ENCODE measurements around the gene ATOH7.
"Not testable (repeated sequence)": the region's sequence is repeated elsewhere in the genome, so short reads cannot be mapped to it uniquely, and the experiment has no call there.

The ATOH7 gene

DNA sequence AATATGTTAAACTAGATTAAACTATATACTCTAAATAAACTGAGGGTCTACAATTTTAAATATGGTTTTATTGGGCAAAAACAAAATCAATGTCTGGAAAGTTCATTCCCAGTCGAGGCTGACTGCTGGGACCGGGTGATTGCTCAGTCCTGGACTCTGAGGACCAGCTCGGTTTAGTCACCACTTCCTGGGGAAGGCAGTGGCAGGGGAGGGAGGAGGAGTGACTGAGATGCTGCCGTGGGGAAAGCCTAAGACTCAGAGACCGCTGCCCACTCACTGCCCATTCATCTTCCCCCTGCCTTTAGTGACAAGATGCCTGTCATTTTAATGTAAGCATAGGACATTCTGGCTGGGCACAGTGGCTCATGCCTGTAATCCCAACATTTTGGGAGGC is 29.0 kb downstream of the ATOH7 start:
- Histone ChIP-seq H3K9ac (ENCODE audit: low read depth, low read length) (no peak overlapping the region), H3K36me3 (ENCODE audit: control insufficient read depth, insufficient read depth, low read length) (no peaks in the 10 kb centered on the region), H3K27me3 (ENCODE audit: control insufficient read depth, insufficient read depth, low read length) (no peaks in the 10 kb centered on the region), H3K4me1 (ENCODE audit: control insufficient read depth, insufficient read depth, low read length) (no peaks in the 10 kb centered on the region), H3K9me3 (ENCODE audit: control insufficient read depth, insufficient read depth, low read length) (no peaks in the 10 kb centered on the region), H3K4me3 (ENCODE audit: low read depth, low read length) (no peak overlapping the region)

DNA sequence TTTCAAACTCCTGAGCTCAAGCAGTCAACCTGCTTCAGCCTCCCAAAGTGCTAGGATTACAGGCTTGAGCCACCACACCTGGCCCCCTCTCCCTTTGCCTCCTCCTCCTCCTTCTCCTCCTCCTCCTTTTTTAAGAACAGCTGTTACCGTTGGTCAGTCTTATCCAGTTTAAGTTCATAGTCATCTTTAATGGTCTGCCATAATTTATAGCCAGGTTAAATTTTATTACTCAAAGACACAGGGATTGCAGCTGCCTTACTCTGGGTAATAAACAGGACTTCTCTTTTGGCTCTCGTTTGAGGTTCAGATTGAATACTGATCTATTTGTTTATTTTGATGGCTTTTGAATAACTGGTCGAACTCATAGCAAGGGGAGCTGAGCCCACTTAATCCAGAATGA is 35.2 kb downstream of the ATOH7 start:
- H3K9ac ChIP-seq (ENCODE audit: low read depth, low read length), result no peak overlapping the region
- H3K27me3 ChIP-seq (ENCODE audit: control insufficient read depth, insufficient read depth, low read length), result no peaks in the 10 kb centered on the region
- H3K4me1 ChIP-seq (ENCODE audit: control insufficient read depth, insufficient read depth, low read length), result no peaks in the 10 kb centered on the region
- no peaks in the 10 kb centered on the region for H3K9me3 ChIP-seq (ENCODE audit: control insufficient read depth, insufficient read depth, low read length)
- no peak overlapping the region for H3K4me3 ChIP-seq (ENCODE audit: low read depth, low read length)
- H3K36me3 ChIP-seq (ENCODE audit: control insufficient read depth, insufficient read depth, low read length), result no peaks in the 10 kb centered on the region

DNA sequence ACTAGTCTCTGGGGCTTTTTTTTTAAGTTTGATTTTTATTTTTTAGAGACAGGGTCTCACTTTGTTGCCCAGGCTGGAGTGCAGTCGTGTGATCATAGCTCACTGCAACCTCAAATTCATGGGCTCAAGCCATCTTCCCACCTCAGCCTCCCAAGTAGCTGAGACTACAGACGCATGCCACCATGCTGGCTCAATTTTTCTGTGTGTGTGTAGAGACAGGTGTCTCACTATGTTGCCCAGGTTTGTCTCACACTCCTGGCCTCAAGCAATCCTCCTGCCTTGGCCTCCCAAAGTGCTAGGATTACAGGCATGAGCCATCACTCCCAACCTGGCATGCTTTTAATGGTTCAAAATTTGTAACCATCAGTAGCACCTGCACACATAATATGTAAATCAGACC is 36.1 kb downstream of the ATOH7 start:
- H3K27me3 ChIP-seq (ENCODE audit: control insufficient read depth, insufficient read depth, low read length); H3K9me3 ChIP-seq (ENCODE audit: control insufficient read depth, insufficient read depth, low read length); H3K4me3 ChIP-seq (ENCODE audit: low read depth, low read length); H3K4me1 ChIP-seq (ENCODE audit: control insufficient read depth, insufficient read depth, low read length); H3K36me3 ChIP-seq (ENCODE audit: control insufficient read depth, insufficient read depth, low read length); H3K9ac ChIP-seq (ENCODE audit: low read depth, low read length): not testable (repeated sequence)

DNA sequence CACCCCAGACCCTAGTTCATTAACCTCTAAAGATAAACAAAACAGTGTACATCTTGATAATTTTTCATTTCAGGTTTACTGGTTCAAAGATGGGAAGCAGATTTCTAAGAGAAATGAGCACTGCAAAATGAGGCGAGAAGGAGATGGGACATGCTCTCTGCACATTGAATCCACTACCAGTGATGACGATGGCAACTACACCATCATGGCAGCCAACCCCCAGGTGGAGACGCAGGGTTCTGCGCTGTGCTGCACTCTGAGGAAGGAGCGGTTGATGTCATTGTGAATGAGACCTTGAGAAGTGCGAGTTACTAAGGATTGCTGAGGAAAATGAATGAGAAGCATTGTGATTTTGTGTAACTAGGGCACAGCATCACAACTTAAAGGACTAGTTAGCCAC is 37.6 kb downstream of the ATOH7 start:
- Histone ChIP-seq H3K36me3 (ENCODE audit: control insufficient read depth, insufficient read depth, low read length) (no peaks in the 10 kb centered on the region), H3K9me3 (ENCODE audit: control insufficient read depth, insufficient read depth, low read length) (no peaks in the 10 kb centered on the region), H3K27me3 (ENCODE audit: control insufficient read depth, insufficient read depth, low read length) (no peaks in the 10 kb centered on the region), H3K9ac (ENCODE audit: low read depth, low read length) (no peak overlapping the region), H3K4me3 (ENCODE audit: low read depth, low read length) (no peak overlapping the region), H3K4me1 (ENCODE audit: control insufficient read depth, insufficient read depth, low read length) (no peaks in the 10 kb centered on the region)

DNA sequence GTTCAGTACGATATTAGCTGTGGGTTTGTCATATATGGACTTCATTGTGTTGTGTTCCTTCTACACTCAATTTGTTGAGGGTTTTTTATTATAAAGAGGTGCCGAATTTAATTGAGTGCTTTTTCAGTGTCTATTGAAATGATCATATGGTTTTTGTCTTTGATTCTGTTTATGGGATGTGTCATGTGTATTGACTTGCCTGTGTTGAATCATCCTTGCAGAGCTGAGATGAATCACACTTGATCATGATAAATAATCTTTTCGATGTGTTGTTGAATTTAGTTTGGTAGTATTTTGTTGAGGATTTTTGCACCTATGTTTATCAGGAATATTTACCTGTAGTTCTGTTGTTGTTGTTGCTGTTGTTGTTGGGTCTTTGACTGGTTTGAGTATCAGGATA is 39.8 kb downstream of the ATOH7 start:
- Histone ChIP-seq H3K4me3 (ENCODE audit: low read depth, low read length) (no peak overlapping the region), H3K9ac (ENCODE audit: low read depth, low read length) (no peak overlapping the region), H3K27me3 (ENCODE audit: control insufficient read depth, insufficient read depth, low read length) (no peaks in the 10 kb centered on the region), H3K4me1 (ENCODE audit: control insufficient read depth, insufficient read depth, low read length) (no peaks in the 10 kb centered on the region), H3K9me3 (ENCODE audit: control insufficient read depth, insufficient read depth, low read length) (no peaks in the 10 kb centered on the region), H3K36me3 (ENCODE audit: control insufficient read depth, insufficient read depth, low read length) (no peaks in the 10 kb centered on the region)

DNA sequence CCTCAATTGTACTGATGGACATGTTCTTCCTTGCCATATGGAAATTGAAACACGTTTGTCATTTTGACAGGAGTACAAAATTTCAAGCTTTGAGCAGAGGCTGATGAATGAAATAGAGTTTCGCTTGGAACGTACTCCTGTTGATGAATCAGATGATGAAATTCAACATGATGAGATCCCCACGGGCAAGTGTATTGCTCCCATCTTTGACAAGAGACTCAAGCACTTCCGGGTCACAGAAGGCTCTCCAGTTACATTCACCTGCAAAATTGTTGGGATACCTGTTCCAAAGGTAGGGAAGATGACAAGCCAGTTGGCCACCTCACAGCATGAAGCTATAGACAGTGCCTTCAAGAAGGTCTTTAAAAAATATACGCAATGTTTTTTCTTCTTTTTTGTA is 43.1 kb downstream of the ATOH7 start:
- H3K9me3 ChIP-seq (ENCODE audit: control insufficient read depth, insufficient read depth, low read length), result no peaks in the 10 kb centered on the region
- no peaks in the 10 kb centered on the region for H3K36me3 ChIP-seq (ENCODE audit: control insufficient read depth, insufficient read depth, low read length)
- H3K9ac ChIP-seq (ENCODE audit: low read depth, low read length), result no peak overlapping the region
- no peaks in the 10 kb centered on the region for H3K27me3 ChIP-seq (ENCODE audit: control insufficient read depth, insufficient read depth, low read length)
- no peaks in the 10 kb centered on the region for H3K4me1 ChIP-seq (ENCODE audit: control insufficient read depth, insufficient read depth, low read length)
- no peak overlapping the region for H3K4me3 ChIP-seq (ENCODE audit: low read depth, low read length)

DNA sequence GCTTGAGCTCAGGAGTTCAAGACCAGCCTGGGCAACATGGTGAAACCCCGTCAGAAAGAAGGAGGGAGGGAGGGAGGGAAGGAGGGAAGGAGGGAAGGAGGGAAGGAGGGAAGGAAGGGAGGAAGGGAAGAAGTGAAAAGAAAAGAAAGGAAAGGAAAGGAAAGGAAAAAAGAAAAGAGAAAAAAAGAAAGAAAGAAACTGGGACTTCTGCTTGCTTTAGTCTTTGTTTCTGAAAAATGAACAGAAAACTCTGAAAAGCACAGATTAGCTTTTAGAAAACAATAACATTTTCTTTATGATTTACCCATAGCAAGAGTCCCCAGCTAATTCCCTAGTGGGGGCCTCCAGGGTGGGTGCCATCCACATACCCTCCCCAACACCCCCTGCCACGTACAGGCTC is 46.8 kb downstream of the ATOH7 start:
- no peaks in the 10 kb centered on the region for H3K27me3 ChIP-seq (ENCODE audit: control insufficient read depth, insufficient read depth, low read length)
- H3K9me3 ChIP-seq (ENCODE audit: control insufficient read depth, insufficient read depth, low read length), result no peaks in the 10 kb centered on the region
- no peak overlapping the region for H3K9ac ChIP-seq (ENCODE audit: low read depth, low read length)
- H3K4me3 ChIP-seq (ENCODE audit: low read depth, low read length), result no peak overlapping the region
- H3K36me3 ChIP-seq (ENCODE audit: control insufficient read depth, insufficient read depth, low read length), result no peaks in the 10 kb centered on the region
- H3K4me1 ChIP-seq (ENCODE audit: control insufficient read depth, insufficient read depth, low read length), result no peaks in the 10 kb centered on the region

DNA sequence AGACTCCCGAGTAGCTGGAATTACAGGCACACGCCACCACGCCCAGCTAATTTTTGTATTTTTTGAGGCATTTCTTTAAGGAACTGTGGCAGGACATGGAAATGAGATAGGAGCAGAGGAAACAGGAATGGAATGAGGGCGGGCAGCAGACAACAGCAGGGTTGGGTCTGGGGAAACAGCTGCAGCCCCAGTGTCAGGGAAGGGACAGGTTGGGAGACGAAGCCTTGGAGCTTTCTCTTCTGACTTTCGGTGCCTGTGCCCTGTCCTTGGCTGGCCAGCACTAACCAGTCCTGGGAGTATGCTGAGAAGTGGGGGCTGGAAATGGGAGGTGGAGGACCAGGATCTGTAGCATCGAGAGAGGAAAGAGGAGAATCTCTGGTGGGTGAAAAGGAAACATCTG is 47.4 kb downstream of the ATOH7 start:
- Histone ChIP-seq H3K27me3 (ENCODE audit: control insufficient read depth, insufficient read depth, low read length) (no peaks in the 10 kb centered on the region), H3K9me3 (ENCODE audit: control insufficient read depth, insufficient read depth, low read length) (no peaks in the 10 kb centered on the region), H3K4me1 (ENCODE audit: control insufficient read depth, insufficient read depth, low read length) (no peaks in the 10 kb centered on the region), H3K9ac (ENCODE audit: low read depth, low read length) (no peak overlapping the region), H3K4me3 (ENCODE audit: low read depth, low read length) (no peak overlapping the region), H3K36me3 (ENCODE audit: control insufficient read depth, insufficient read depth, low read length) (no peaks in the 10 kb centered on the region)
